SK-MEL-5 (cell line): ENCODE results near the gene MANF. TPM values are rescaled to one million over a fixed set of nuclear protein-coding genes. Genes with fewer than 3 reads are reported as not detected.
"Not testable (repeated sequence)": the region's sequence is repeated elsewhere in the genome, so short reads cannot be mapped to it uniquely, and the experiment has no call there.

Experiments
- DNase-seq: peaks from one replicate; pipeline ENCODE4 v3.0.0-alpha.2; 2016; ENCODE audit warnings: low read depth, low spot score
- in situ Hi-C: cut with HindIII; loops from 2 replicates; pipeline ENCODE4 v1.10.0; 2016; ENCODE audit warnings: low sequenced_read_pairs, high pct_unique_total_duplicates, low pct_unique_long_range_greater_than_20kb
- total RNA-seq: library from RNA; depleted of rRNA; stranded (reverse); fragments of >200 nt; shearing (Covaris generic); gene quantifications from 2 replicates; pipeline ENCODE4 v1.2.3, GENCODE V29; 2014

Gene MANF
- total RNA-seq, 1 experiment from 2014 or later, result 252 TPM

DNA sequence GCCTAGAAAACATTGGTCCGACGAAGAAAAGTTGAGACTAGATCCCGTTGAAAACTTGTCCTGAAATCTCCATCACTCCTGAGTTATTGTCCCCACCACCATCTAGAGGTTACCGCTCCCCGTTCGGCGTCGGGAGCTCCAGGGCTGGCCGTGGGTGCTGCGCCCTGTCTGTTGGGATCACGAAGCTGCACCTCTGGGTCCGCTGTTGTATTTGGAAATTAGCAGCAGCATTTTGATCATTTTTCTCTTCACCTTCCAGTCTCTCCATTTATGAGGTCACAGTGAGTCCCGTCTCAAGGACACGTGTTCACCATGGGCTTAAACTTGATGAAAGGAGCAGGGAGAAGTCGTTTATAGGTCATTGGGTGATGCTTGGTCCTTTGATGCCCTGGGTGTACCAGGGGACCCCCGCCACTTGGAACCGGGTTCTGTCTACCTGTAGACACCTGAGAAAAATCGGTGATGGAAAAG, 565 bp downstream of the MANF start:
- in situ Hi-C loops, result no loop called here
- DNase-seq, result no peak

DNA sequence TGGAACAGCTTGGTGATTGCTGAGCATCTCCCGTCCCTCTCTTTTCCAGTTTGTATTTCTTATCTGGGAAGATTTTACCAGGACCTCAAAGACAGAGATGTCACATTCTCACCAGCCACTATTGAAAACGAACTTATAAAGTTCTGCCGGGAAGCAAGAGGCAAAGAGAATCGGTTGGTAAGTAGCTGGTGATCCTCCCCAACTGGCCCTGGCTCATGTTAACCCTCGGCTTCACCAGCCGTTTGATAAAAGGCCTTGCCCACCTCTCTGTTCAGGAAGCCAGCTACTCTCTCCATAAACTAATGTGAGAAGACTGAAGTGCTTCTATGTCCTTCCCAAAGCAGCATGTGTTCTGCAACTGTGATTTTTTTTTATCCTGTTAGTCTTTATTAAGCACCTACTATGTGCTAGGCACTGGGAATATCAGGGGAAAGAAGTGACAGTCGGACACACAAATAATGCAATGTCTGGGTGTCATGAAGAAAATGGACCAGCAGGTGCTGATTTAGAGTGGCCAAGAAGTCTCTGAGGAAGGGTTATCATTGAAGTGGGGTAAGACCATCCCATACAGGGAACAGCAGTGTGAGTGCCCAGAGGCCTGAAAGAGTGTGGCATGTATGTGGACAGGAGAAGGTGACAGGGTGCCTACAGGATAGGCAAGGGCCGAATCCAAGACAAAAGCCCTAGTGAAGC, 1.2 kb downstream of the MANF start:
- in situ Hi-C loops, result no loop called here
- no peak for DNase-seq

DNA sequence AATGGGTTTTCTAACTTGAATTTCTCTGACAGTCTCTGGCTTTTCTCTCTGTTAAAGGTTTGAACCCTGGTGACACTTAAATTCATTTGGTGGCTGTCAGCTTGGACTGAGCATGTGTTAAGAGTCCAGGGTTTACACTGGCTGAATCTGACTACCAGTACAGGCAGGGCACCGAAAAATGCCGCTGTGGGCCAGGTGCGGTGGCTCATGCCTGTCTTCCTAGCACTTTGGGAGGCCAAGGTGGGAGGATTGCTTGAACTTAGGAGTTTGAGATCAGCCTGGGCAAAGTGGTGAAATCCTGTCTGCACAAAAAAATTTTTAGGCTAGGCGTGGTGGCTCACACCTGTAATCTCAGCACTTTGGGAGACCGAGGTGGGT, 1.8 kb downstream of the MANF start:
- no peak for DNase-seq
- in situ Hi-C loops, result no loop called here

GRCh38 chr3:51387281-51387680, 2.2 kb downstream of the MANF start:
- in situ Hi-C loops, DNase-seq: not testable (repeated sequence)

DNA sequence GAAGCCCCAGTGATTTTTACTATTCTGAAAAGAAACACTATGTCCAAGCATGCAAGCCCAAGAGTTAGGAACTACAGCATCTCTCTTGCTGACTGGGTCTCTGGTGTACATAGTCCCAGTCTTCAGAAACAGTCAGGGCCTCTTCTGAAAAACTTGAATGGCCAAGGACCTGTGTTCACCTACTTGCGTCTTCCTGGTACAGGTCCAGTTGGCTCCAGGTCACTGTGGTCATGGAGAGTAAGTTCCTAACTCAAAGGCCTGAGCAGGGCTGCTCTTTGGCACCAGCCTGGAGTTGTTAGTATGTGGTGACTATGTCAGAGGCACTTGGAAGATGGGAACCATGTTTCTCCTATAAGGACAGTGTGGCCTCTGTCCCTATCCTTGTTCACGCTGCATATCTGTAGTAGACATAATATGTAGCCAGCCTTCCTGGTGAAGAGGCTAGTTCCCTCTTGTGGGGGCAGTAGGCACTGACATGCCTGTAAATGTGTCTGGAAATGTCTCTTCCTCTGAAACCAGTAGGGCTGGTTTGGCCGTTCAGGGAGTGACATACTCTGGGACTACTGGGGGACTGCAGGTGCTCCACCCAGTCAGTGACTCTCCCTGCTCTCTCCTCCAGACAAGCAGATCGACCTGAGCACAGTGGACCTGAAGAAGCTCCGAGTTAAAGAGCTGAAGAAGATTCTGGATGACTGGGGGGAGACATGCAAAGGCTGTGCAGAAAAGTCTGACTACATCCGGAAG, 3.4 kb downstream of the MANF start:
- DNase-seq, result peak; percentile 47
- in situ Hi-C loops, result no loop called here

GRCh38 chr3:51389423-51390183, 4.5 kb downstream of the MANF start:
- DNase-seq, result peak; percentile 69
- in situ Hi-C loops, result no loop called here

GRCh38 chr3:51390246-51391074, 5.4 kb downstream of the MANF start:
- in situ Hi-C loops, result no loop called here
- DNase-seq, result no peak

DNA sequence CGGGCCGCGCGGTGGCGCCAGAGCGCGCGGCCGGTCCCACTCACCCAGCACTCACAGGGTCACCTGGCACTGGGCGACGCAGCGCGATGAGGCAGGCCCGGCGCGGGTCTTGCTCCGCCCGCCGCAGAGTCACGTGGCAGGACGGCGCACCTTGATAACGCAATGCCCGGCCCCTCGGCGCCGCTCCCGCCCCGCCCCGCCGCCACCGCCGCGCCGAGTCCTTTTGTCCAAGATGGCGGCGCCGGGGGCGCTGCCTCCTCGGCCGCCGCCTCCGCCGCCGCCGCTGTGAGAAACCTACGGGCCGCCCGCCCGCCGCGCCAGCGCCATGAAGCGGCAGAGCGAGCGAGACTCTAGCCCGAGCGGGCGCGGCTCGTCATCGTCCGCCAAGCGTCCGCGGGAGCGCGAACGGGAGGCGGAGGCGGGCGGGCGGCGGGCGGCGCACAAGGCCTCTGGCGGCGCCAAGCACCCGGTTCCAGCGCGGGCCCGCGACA, 6.0 kb downstream of the MANF start, which contains the start of gene RBM15B:
Gene RBM15B, plus strand, starts transcription at position 211 of the 491 bp plus-strand sequence. Its CDS starts 115 bp downstream, at position 326.
- in situ Hi-C loops, result no loop called here
- peak; percentile 96 for DNase-seq

DNA sequence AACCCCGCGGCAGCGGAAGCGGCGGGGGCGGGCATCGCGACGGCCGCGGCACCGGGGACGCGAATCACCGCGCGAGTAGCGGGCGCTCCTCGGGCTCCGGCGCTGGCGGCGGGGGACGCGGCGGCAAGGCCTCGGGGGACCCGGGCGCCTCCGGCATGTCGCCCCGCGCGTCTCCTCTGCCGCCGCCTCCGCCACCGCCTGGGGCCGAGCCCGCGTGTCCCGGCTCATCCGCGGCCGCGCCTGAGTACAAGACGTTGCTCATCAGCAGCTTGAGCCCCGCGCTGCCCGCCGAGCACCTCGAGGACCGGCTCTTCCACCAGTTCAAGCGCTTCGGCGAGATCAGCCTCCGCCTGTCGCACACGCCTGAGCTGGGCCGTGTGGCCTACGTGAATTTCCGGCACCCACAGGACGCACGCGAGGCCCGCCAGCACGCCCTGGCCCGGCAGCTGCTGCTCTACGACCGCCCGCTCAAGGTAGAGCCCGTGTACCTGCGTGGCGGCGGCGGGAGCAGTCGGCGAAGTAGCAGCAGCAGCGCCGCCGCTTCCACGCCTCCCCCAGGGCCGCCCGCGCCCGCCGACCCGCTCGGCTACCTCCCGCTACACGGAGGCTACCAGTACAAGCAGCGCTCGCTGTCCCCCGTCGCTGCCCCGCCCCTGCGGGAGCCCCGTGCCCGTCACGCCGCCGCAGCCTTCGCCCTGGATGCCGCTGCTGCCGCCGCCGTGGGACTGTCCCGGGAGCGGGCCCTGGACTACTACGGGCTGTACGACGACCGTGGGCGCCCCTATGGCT, 6.7 kb downstream of the MANF start:
- DNase-seq, result no peak
- in situ Hi-C loops, result no loop called here

DNA sequence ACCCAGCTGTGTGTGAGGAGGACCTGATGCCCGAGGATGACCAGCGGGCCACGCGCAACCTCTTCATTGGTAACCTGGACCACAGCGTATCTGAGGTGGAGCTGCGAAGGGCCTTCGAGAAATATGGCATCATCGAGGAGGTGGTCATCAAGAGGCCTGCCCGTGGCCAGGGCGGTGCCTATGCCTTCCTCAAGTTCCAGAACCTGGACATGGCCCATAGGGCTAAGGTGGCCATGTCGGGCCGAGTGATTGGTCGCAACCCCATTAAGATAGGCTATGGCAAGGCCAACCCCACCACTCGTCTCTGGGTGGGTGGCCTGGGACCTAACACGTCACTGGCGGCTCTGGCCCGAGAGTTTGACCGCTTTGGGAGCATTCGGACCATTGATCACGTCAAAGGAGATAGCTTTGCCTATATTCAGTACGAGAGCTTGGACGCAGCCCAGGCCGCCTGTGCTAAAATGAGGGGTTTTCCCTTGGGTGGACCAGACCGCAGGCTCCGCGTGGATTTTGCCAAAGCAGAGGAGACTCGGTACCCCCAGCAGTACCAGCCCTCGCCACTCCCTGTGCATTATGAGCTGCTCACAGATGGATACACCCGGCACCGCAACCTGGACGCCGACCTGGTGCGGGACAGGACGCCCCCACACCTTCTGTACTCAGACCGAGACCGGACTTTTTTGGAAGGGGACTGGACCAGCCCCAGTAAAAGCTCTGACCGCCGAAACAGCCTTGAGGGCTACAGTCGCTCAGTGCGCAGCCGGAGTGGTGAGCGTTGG, 7.5 kb downstream of the MANF start:
- no peak for DNase-seq
- in situ Hi-C loops, result no loop called here

DNA sequence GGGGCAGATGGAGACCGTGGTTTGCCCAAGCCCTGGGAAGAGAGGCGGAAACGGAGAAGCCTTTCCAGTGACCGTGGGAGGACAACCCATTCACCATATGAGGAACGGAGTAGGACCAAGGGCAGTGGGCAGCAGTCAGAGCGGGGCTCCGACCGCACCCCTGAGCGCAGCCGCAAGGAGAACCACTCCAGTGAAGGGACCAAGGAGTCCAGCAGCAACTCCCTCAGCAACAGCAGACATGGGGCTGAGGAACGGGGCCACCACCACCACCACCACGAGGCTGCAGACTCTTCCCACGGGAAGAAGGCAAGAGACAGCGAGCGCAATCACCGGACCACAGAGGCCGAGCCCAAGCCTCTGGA, 8.0 kb downstream of the MANF start:
- in situ Hi-C loops, result no loop called here
- DNase-seq, result no peak

DNA sequence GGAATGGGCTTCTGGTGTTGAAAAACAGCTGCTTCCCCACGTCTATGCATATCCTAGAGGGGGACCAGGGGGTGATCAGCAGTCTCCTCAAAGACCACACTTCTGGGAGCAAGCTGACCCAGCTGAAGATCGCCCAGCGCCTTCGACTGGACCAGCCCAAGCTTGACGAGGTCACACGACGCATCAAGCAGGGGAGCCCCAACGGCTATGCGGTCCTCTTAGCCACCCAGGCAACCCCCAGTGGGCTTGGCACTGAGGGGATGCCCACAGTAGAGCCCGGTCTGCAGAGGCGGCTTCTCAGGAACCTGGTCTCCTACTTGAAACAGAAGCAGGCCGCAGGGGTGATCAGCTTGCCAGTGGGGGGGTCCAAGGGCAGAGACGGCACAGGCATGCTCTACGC, 8.5 kb downstream of the MANF start:
- no peak for DNase-seq
- in situ Hi-C loops, result no loop called here

DNA sequence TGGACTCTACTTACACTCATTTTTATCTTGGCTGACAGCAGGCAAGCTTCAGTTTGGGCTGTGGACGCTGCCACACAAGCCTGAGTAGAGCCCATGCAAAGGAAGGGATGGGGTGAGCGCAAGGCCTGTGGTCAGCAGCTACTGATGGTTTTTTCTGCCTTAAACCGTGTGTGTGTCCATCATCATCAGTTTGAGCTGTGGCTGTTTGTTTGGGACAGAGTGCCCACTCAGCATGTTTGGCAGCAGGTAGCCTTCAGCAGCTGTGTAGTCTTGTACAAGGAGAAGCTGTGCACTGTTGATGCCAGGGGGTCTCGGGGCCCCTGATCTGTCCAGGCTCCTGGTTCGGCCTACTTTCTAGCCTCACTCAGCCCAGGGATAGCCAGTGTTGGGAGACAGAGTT, 9.4 kb downstream of the MANF start:
- in situ Hi-C loops, result no loop called here
- DNase-seq, result no peak

GRCh38 chr3:51395493-51396213, 10.6 kb downstream of the MANF start:
- in situ Hi-C loops, result no loop called here
- no peak for DNase-seq

DNA sequence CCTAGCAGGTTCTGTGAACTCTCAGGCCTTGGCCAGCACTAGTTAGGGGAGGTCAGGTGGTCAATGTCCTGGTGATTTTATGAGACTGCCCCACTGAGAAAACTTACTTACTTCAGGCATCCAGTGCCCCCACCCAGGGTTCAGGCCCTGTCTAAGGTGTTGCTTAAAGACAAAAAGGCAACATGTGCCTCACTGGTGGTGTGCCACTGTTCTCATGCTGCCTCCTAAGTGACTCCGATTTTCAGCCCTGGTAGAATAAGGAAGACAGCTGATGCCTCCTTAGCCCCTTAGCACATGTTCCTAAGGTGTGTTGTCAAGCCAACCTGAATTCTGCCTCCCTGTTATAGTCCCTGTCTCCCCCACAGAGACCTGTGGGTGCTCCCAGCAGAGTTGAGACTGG, 11.3 kb downstream of the MANF start:
- in situ Hi-C loops, result no loop called here
- DNase-seq, result no peak

GRCh38 chr3:51397392-51397791, 12.3 kb downstream of the MANF start:
- in situ Hi-C loops, result no loop called here
- DNase-seq, result no peak
